Activated CD8-positive, alpha-beta memory T cell treated with anti-CD3 and anti-CD28 coated beads, Interleukin-2, amount 50 U/mL, for 1 hour (primary cell): Measurements from ENCODE around the gene RAB8B.
"Not testable (repeated sequence)": the region's sequence is repeated elsewhere in the genome, so short reads cannot be mapped to it uniquely, and the experiment has no call there.

Experiments used
- DNase-seq: peaks from one replicate; pipeline ENCODE4 v3.0.0-alpha.2; 2020; ENCODE audit errors: extremely low read depth

Gene RAB8B

GRCh38 chr15:63237086-63237485 is 47.7 kb downstream of the RAB8B start:
- not testable (repeated sequence) for DNase-seq

GRCh38 chr15:63238171-63238570 is 48.8 kb downstream of the RAB8B start:
- no peak for DNase-seq

- DNase-seq = no peak
Measured at GRCh38 chr15:63238796-63239195, 49.4 kb downstream of the RAB8B start.

GRCh38 chr15:63240109-63240508 is 50.7 kb downstream of the RAB8B start:
- no peak for DNase-seq

- no peak for DNase-seq
Measured at GRCh38 chr15:63241316-63241715, 51.9 kb downstream of the RAB8B start.

- DNase-seq = no peak
Measured at GRCh38 chr15:63243101-63243500, 53.7 kb downstream of the RAB8B start.

- no peak for DNase-seq
Measured at GRCh38 chr15:63243776-63244175, 54.4 kb downstream of the RAB8B start.

GRCh38 chr15:63244399-63244798 is 55.0 kb downstream of the RAB8B start:
- no peak for DNase-seq

GRCh38 chr15:63244976-63245645 is 55.7 kb downstream of the RAB8B start:
- DNase-seq = no peak

- DNase-seq = no peak
Measured at GRCh38 chr15:63246691-63247469, 57.5 kb downstream of the RAB8B start.

- DNase-seq = no peak
Measured at GRCh38 chr15:63250312-63250965, 61.0 kb downstream of the RAB8B start.

- DNase-seq = no peak
Measured at GRCh38 chr15:63251701-63252100, 62.3 kb downstream of the RAB8B start.

- DNase-seq = no peak
Measured at GRCh38 chr15:63252292-63252691, 62.9 kb downstream of the RAB8B start.

- DNase-seq = no peak
Measured at GRCh38 chr15:63254991-63255390, 65.6 kb downstream of the RAB8B start.

- DNase-seq = no peak
Measured at GRCh38 chr15:63255489-63255990, 66.1 kb downstream of the RAB8B start.

GRCh38 chr15:63256433-63257274 is 67.2 kb downstream of the RAB8B start:
- no peak for DNase-seq

- DNase-seq = no peak
Measured at GRCh38 chr15:63258658-63259057, 69.3 kb downstream of the RAB8B start.

- no peak for DNase-seq
Measured at GRCh38 chr15:63260791-63261190, 71.4 kb downstream of the RAB8B start.

- DNase-seq = no peak
Measured at GRCh38 chr15:63261311-63261710, 71.9 kb downstream of the RAB8B start.

GRCh38 chr15:63263519-63263918 is 74.1 kb downstream of the RAB8B start:
- no peak for DNase-seq

GRCh38 chr15:63264688-63265293 is 75.4 kb downstream of the RAB8B start:
- no peak for DNase-seq
